ENCODE measurements around the gene BTBD10.
"Not testable (repeated sequence)": the region's sequence is repeated elsewhere in the genome, so short reads cannot be mapped to it uniquely, and the experiment has no call there.

The BTBD10 gene

DNA sequence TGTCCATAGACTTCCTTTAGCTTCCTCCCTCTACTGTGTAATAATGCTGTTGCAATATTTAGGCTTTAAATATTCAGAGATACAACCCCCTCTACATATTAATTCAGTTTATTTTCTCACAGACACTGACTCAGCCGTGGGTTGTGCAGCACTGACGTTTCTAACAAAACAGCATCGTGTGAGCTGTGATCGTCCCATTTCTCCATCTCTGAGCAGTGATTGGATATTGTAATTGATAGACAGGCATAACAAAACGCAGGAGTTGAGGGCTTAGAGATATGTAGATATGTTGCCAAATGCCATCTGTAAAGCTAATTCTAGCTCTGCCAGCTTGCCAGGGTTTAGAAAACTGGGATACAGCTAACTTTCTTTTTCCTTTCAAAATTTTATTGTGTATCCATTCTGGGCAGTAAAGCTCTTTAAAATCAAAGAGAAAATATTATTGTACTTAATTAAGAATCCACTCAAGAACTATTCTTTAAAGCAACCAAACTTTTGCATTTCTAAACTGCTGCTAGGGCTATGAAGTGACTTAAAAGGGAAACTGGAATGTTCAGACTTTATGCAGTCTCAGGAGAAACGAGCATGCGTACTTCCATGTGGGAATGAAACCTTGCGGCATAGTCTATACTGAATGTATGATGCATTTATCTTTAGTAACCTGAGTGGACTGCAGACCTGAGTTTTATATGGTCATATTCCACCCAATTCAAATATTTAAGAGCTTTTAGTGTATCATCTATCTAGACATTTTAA lies 22.7 kb downstream of the BTBD10 start:
- DNase-seq: peak in 4 of 14 donors; percentile 3 to 94 (median 24)

- no peak for DNase-seq
Observed at GRCh38 chr11:13438291-13438690, 24.7 kb downstream of the BTBD10 start.

- DNase-seq: not testable (repeated sequence)
Observed at GRCh38 chr11:13436836-13437235, 26.2 kb downstream of the BTBD10 start.

GRCh38 chr11:13434247-13435205 lies 28.5 kb downstream of the BTBD10 start:
- no peak for DNase-seq

DNA sequence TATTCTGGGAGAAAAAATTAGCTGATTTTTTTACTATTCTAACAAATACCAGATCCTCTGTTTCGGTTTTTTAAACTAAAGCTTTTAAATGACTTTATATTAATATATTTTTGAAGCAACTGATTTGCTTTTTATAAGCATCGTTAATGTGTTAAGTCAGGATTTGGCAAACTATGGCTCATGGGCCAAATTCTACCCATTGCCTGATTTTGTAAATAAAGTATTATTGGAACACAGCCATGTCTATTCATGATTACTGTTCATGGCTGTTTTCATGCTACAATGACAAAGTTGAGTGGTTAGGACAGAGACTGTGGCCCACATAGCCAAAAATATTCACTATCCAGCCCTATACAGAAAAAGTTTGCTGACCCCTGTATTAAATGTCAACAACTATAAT lies 29.6 kb downstream of the BTBD10 start:
- DNase-seq: no peak

GRCh38 chr11:13429836-13430235 lies 33.2 kb downstream of the BTBD10 start:
- no peak for DNase-seq

DNA sequence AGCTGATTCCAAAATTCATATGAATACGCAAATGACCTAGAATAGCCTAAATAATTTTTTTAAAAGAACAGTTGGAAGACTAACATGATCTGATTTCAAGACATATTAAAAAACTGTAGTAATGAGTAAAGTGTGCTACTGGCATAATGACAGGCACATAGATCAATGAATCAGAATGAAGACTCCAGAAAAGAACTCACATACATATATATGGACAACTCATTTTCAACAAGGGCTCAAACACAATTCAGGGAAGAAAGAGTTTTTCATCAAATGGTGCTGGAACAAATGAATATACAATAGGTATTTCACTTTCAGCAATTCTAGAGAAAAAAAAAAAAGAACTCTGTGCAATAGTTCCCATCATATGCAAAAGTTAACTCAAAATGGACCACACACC lies 33.7 kb downstream of the BTBD10 start:
- DNase-seq: no peak

DNA sequence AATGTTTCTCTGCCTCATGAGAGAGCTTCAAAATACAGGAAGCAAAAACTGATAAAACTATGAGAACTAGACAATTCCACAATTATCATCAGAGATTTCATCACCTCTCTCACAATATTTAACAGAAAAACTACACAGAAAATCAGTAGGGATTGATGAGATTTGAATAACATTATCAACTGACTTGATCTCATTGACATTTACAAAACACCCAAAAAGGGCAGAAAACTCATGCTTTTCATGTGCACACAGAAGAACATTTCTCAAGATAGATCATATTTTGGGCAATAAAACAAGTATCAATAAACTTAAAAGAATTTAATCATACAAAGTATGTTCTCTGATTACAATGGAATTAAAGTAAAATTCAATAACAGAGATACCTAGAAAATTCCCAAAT lies 35.6 kb downstream of the BTBD10 start:
- DNase-seq: no peak

DNA sequence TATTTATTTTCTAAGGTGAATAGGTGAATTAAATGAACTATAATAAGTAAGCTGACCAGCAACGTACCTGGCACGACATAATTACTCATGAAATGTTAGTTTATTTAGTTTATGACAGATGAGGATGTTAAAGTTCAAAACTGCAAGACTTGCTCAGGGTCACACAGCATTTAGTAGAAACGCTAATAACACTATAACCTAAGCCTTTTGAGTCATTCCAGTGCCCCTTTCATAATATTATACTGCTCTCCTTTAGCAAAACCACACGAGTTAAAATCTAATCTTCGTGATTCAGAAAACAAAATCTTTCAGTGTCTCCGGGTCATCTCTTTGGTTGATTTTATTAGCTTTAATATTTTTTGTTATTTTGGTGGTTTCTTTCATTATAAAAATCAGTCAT lies 39.6 kb downstream of the BTBD10 start:
- no peak for DNase-seq

- no peak for DNase-seq
Observed at GRCh38 chr11:13421561-13421960, 41.5 kb downstream of the BTBD10 start.

GRCh38 chr11:13415201-13415600 lies 47.8 kb downstream of the BTBD10 start:
- DNase-seq: no peak

DNA sequence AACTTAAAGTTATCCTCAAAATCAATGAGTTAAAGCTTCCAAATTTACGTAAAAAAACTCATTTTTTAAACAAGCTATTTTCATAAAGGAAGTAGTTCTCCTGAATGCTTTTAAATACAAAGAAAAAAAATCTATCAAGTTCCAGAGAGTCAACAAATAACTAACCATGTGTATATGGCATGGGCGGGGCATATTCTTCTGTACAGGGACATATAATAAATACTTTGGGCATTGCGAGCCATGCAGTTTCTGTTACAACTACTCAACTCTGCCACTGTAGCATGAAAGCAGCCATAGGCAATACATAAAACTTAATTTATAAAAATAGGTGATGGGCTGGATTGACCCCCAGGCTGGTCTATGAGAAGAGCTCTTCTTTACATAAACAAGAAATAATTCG lies 57.8 kb downstream of the BTBD10 start:
- no peak for DNase-seq

GRCh38 chr11:13398335-13398734 lies 64.7 kb downstream of the BTBD10 start:
- not testable (repeated sequence) for DNase-seq

GRCh38 chr11:13391217-13391616 lies 71.8 kb downstream of the BTBD10 start:
- DNase-seq: no peak

DNA sequence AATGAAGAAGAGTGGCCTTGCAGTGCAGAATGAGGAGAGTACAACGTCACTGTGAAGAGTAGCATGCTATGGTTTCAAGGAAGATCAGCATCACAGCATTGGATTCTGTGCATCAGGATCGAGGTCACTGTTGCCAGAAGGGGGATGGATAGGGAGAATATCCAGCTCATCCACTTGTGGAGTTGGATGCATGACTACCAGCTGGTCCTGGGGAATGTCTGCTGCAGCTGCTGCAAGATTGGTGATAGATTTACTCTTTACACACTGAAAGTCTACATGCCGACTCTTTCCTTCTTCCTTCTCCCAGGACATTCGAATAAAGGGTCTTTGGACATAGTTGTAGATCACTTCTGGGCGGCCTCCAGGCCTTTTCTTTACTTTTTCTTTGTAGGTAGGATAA lies 74.3 kb downstream of the BTBD10 start:
- DNase-seq: no peak

DNA sequence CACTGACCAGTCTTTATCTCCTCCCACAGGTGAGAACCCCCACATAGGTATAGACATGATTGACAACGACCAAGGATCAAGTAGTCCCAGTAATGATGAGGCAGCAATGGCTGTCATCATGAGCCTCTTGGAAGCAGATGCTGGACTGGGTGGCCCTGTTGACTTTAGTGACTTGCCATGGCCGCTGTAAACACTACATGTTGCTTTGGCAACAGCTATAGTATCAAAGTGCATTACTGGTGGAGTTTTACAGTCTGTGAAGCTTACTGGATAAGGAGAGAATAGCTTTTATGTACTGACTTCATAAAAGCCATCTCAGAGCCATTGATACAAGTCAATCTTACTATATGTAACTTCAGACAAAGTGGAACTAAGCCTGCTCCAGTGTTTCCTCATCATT lies 76.5 kb downstream of the BTBD10 start:
- no peak for DNase-seq

- DNase-seq: no peak
Observed at GRCh38 chr11:13384908-13385640, 77.9 kb downstream of the BTBD10 start.

DNA sequence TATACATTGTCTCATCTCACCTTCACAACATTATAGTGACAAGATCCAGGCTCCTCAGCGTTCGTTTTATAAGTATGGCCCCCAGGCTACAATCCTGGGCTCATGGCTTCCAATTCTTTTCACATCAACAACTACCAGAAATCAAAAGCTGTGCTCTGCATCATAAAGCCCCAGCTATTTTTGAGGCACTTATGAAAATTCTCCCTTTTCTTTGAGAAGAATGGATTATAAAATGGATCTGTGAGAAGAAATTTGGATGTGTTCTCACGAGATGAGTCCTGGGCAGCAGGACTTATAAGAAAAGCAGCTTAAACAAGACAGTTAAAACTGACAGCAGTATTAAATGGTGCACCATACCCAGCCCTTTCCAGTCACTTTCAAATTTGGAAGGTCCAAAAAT lies 80.3 kb downstream of the BTBD10 start:
- no peak for DNase-seq

GRCh38 chr11:13380731-13381130 lies 82.3 kb downstream of the BTBD10 start:
- DNase-seq: no peak

- no peak for DNase-seq
Observed at GRCh38 chr11:13378316-13378715, 84.7 kb downstream of the BTBD10 start.

GRCh38 chr11:13376838-13377237 lies 86.2 kb downstream of the BTBD10 start:
- no peak for DNase-seq

DNA sequence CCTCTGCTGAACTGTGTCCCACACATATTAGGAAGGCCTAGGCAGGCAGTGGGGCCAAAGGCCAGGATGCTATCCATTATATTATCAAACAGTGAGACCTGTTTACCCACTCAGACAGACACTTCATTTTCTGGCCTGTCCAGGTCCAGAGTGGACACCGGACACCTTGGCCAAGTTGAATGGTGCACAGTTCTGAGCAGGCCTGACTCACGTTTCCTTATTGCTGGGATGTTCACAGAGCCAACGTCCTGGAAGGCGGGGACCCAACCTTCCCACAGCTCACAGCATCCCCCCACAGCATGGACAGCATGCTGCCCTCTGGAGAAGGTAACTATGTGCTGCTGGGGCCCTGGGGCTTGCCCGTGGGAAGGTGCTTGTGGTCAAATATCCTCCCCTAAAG lies 86.6 kb downstream of the BTBD10 start:
- DNase-seq: no peak

DNA sequence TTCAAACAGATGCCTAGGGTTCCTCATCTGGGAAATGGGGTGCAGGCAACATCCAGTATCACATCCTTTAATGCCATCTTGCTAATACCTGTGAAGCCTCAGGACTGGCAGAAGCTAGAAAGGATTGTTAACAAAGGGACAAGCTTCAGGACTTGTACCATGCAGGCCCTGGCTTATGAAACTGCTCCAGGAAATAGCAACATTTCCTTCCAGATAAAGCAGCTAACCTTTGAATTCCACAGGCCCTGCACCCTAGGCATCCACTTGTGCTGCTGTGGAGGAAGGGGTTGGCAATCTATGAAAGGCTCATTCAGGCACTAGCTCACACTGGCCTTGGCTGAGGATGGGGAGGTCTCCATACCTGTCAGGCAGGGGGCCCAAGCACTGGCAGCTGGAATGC lies 87.2 kb downstream of the BTBD10 start:
- DNase-seq: no peak
